ENCODE measurements around the gene CAMK2D. TPM values are rescaled to one million over a fixed set of nuclear protein-coding genes. Genes with fewer than 3 reads are reported as not detected.

Gene CAMK2D
- total RNA-seq, 1 donor from 2014 or later, result 58.4 TPM

- Mint-ChIP-seq H3K36me3 (ENCODE audit: low read depth) (peaks cover 32% of the 10 kb centered on the region), H3K27me3 (ENCODE audit: low read depth) (no peaks in the 10 kb centered on the region), H3K4me3 (ENCODE audit: low read depth) (no peak overlapping the region), H3K4me1 (ENCODE audit: low read depth) (peaks cover 13% of the 10 kb centered on the region), H3K27ac (no peak overlapping the region), H3K9me3 (no peaks in the 10 kb centered on the region)
- no peak for DNase-seq (ENCODE audit: low spot score)
- intact Hi-C loops (cut with micrococcal nuclease), result no loop called here
Measured at GRCh38 chr4:113666386-113667114, 95.0 kb downstream of the CAMK2D start.

DNA sequence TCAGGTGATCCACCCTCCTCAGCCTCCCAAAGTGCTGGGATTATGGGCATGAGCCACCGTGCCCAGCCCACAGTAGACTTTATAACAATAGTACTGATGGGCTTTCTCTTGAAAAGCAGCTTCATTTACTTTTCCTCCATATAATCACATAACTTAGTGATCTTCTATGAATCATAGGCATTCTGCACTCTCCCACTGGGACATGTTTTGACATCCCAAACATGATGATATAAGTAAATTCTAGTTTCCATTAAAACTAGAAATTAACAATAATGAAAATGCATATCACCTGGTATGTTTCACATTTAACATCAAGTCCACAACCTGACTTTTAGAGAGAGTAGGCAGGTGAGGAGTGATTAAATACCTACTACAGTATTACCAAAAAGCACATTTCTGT is 96.5 kb downstream of the CAMK2D start:
- H3K27ac Mint-ChIP-seq, result no peak overlapping the region
- H3K9me3 Mint-ChIP-seq, result no peaks in the 10 kb centered on the region
- H3K4me3 Mint-ChIP-seq (ENCODE audit: low read depth), result no peak overlapping the region

DNA sequence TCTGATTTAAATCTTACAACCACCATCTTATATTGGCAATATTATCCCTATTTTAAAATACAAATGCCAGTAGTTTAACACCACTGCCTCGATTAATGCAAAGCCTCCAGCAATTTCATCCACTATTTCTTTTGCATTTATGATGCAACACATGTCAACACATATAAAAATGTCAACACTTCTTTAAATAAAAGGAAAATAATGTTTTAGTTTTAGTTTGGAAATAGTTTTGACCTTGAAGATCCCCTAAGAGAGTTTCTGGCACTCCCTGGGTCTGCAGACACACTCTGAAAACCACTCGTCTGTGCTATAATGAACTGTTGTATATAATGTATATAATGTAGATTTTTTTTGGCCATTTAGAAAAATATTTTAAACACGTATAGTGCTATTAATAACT is 99.0 kb downstream of the CAMK2D start:
- no peak for DNase-seq (ENCODE audit: low spot score)
- no peak overlapping the region for H3K4me3 Mint-ChIP-seq (ENCODE audit: low read depth)
- peaks cover 40% of the 10 kb centered on the region for H3K36me3 Mint-ChIP-seq (ENCODE audit: low read depth)
- H3K9me3 Mint-ChIP-seq, result peaks cover 8% of the 10 kb centered on the region
- H3K27ac Mint-ChIP-seq, result no peak overlapping the region
- no peaks in the 10 kb centered on the region for H3K27me3 Mint-ChIP-seq (ENCODE audit: low read depth)
- intact Hi-C loops (cut with micrococcal nuclease), result no loop called here
- H3K4me1 Mint-ChIP-seq (ENCODE audit: low read depth), result peaks cover 30% of the 10 kb centered on the region

More for the DNA sequence above, 96.5 kb downstream of the CAMK2D start:
- intact Hi-C loops (cut with micrococcal nuclease), result no loop called here
- no peak for DNase-seq (ENCODE audit: low spot score)
- no peaks in the 10 kb centered on the region for H3K27me3 Mint-ChIP-seq (ENCODE audit: low read depth)
- peaks cover 10% of the 10 kb centered on the region for H3K4me1 Mint-ChIP-seq (ENCODE audit: low read depth)
- H3K36me3 Mint-ChIP-seq (ENCODE audit: low read depth), result peaks cover 33% of the 10 kb centered on the region

DNA sequence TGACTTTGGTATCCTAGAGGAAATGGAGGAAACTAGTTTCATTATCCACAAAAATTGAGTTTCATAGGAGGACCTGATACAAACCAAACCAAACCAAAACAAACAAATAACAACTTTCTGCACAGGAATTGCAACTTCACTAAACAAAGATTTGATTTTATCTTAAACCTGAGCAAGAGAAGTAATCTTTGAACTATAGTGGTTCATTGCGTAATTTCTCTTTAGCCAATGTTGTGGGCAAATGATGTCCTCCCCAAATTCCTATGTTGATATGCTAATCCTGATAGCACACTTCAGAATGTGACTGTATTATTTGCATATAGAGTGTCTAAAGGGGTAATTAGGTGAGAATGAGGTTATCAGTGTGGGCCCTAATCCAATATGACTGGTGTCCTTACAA is 102.4 kb downstream of the CAMK2D start:
- Mint-ChIP-seq H3K27me3 (ENCODE audit: low read depth) (no peaks in the 10 kb centered on the region), H3K9me3 (peaks cover 8% of the 10 kb centered on the region), H3K27ac (no peak overlapping the region), H3K4me3 (ENCODE audit: low read depth) (no peak overlapping the region), H3K36me3 (ENCODE audit: low read depth) (peaks cover 41% of the 10 kb centered on the region), H3K4me1 (ENCODE audit: low read depth) (peaks cover 28% of the 10 kb centered on the region)
- intact Hi-C loops (cut with micrococcal nuclease), result no loop called here
- no peak for DNase-seq (ENCODE audit: low spot score)

- no peak overlapping the region for H3K27ac Mint-ChIP-seq
- peaks cover 33% of the 10 kb centered on the region for H3K4me1 Mint-ChIP-seq (ENCODE audit: low read depth)
- H3K4me3 Mint-ChIP-seq (ENCODE audit: low read depth), result no peak overlapping the region
- H3K9me3 Mint-ChIP-seq, result peaks cover 8% of the 10 kb centered on the region
- intact Hi-C loops (cut with micrococcal nuclease), result no loop called here
- no peak for DNase-seq (ENCODE audit: low spot score)
- H3K36me3 Mint-ChIP-seq (ENCODE audit: low read depth), result peaks cover 35% of the 10 kb centered on the region
- no peaks in the 10 kb centered on the region for H3K27me3 Mint-ChIP-seq (ENCODE audit: low read depth)
Measured at GRCh38 chr4:113657586-113658233, 103.8 kb downstream of the CAMK2D start.

GRCh38 chr4:113653871-113654270 is 107.7 kb downstream of the CAMK2D start:
- Mint-ChIP-seq H3K9me3 (peaks cover 6% of the 10 kb centered on the region), H3K27ac (no peak overlapping the region), H3K36me3 (ENCODE audit: low read depth) (peaks cover 45% of the 10 kb centered on the region), H3K4me3 (ENCODE audit: low read depth) (no peak overlapping the region), H3K4me1 (ENCODE audit: low read depth) (peaks cover 28% of the 10 kb centered on the region), H3K27me3 (ENCODE audit: low read depth) (no peaks in the 10 kb centered on the region)
- no peak for DNase-seq (ENCODE audit: low spot score)
- intact Hi-C loops (cut with micrococcal nuclease), result no loop called here

GRCh38 chr4:113646442-113646822 is 115.1 kb downstream of the CAMK2D start:
- intact Hi-C loops (cut with micrococcal nuclease), result no loop called here
- Mint-ChIP-seq H3K9me3 (no peaks in the 10 kb centered on the region), H3K4me3 (ENCODE audit: low read depth) (no peak overlapping the region), H3K36me3 (ENCODE audit: low read depth) (peaks cover 49% of the 10 kb centered on the region), H3K27me3 (ENCODE audit: low read depth) (no peaks in the 10 kb centered on the region), H3K4me1 (ENCODE audit: low read depth) (peaks cover 22% of the 10 kb centered on the region), H3K27ac (no peak overlapping the region)
- DNase-seq (ENCODE audit: low spot score), result no peak

DNA sequence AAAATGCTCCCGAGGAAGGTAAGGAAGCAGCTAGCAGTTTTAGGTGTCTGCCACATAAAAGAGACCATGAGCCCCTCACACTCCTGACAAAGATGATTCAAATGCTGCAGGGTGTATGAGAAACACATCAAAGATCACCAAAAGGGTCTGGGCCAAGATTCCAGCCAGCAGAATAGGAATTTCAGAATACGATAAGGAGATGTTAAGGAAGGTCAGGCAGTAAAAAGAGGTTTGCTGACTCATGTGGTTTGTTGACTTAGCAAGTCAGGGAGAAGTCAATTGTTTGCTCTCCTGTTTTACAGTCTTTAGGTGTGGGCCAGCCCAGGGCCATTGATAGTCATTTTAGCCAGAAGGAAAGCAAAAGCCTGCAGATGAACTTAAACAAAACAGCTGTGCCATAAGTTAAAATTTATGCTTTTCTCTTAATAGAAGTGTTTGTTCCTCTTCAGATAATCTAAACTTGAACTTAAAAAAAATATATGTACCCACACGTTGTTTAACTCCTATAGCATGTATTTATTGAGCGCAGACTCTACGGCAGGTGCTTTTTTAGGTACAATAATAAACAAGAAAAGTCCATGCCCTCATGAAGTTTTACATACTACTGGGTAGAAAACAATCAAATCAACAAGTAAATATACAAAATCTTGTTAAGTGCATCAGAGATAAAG is 115.6 kb downstream of the CAMK2D start:
- peaks cover 20% of the 10 kb centered on the region for H3K4me1 Mint-ChIP-seq (ENCODE audit: low read depth)
- intact Hi-C loops (cut with micrococcal nuclease), result no loop called here
- H3K36me3 Mint-ChIP-seq (ENCODE audit: low read depth), result peaks cover 47% of the 10 kb centered on the region
- no peak overlapping the region for H3K4me3 Mint-ChIP-seq (ENCODE audit: low read depth)
- no peak for DNase-seq (ENCODE audit: low spot score)
- H3K27me3 Mint-ChIP-seq (ENCODE audit: low read depth), result no peaks in the 10 kb centered on the region
- H3K9me3 Mint-ChIP-seq, result no peaks in the 10 kb centered on the region
- no peak overlapping the region for H3K27ac Mint-ChIP-seq

GRCh38 chr4:113645288-113645687 is 116.2 kb downstream of the CAMK2D start:
- no peak overlapping the region for H3K4me3 Mint-ChIP-seq (ENCODE audit: low read depth)
- DNase-seq (ENCODE audit: low spot score), result no peak
- H3K36me3 Mint-ChIP-seq (ENCODE audit: low read depth), result peaks cover 48% of the 10 kb centered on the region
- peaks cover 26% of the 10 kb centered on the region for H3K4me1 Mint-ChIP-seq (ENCODE audit: low read depth)
- H3K27ac Mint-ChIP-seq, result no peak overlapping the region
- intact Hi-C loops (cut with micrococcal nuclease), result no loop called here
- H3K27me3 Mint-ChIP-seq (ENCODE audit: low read depth), result no peaks in the 10 kb centered on the region
- no peaks in the 10 kb centered on the region for H3K9me3 Mint-ChIP-seq

DNA sequence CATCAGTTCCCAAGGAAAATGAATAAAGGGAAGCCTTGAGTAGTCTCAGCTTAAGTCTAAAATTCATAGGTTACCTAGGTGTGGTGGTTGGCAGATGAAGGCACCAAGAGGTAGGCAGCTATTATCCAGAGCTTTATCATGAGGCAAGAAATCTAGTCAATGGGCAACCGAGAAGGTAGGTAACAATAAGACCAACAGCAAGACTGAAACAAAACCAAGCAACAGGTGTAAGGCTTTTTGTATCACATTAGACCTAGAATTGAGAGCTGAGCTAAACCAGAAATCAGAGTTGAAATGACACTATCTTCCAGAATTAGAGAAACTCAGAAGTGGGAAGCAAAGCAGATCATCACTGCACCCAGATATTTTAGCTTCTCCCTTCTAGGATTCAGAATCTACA is 117.1 kb downstream of the CAMK2D start:
- intact Hi-C loops (cut with micrococcal nuclease), result no loop called here
- H3K4me1 Mint-ChIP-seq (ENCODE audit: low read depth), result peaks cover 34% of the 10 kb centered on the region
- H3K27ac Mint-ChIP-seq, result no peak overlapping the region
- H3K4me3 Mint-ChIP-seq (ENCODE audit: low read depth), result no peak overlapping the region
- no peak for DNase-seq (ENCODE audit: low spot score)
- H3K27me3 Mint-ChIP-seq (ENCODE audit: low read depth), result no peaks in the 10 kb centered on the region
- H3K36me3 Mint-ChIP-seq (ENCODE audit: low read depth), result peaks cover 49% of the 10 kb centered on the region
- H3K9me3 Mint-ChIP-seq, result no peaks in the 10 kb centered on the region

- Mint-ChIP-seq H3K27ac (no peak overlapping the region), H3K4me3 (ENCODE audit: low read depth) (no peak overlapping the region), H3K36me3 (ENCODE audit: low read depth) (peaks cover 46% of the 10 kb centered on the region), H3K4me1 (ENCODE audit: low read depth) (peaks cover 40% of the 10 kb centered on the region), H3K9me3 (no peaks in the 10 kb centered on the region), H3K27me3 (ENCODE audit: low read depth) (no peaks in the 10 kb centered on the region)
- DNase-seq (ENCODE audit: low spot score), result no peak
- intact Hi-C loops (cut with micrococcal nuclease), result no loop called here
Measured at GRCh38 chr4:113643505-113643904, 118.0 kb downstream of the CAMK2D start.

DNA sequence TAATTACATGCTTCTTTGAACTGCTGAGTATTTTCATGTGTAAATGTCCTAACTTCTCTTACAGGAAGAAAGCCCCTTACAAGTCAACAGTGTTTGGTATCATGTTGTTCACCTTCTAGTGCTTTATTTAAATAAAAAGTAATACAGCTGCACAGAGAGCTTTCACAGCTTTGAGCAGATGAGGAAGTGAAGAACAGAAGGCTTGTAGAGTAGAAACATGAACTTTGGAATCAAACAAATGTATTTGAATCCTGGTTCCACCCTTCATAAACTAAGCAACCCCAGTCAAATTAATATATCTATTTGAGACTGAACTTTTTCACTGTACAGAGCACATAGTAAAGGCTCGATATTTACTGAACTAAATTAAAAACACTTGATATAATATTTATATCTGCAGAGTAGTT is 120.5 kb downstream of the CAMK2D start:
- intact Hi-C loops (cut with micrococcal nuclease), result no loop called here
- Mint-ChIP-seq H3K4me3 (ENCODE audit: low read depth) (no peak overlapping the region), H3K4me1 (ENCODE audit: low read depth) (peaks cover 54% of the 10 kb centered on the region), H3K9me3 (no peaks in the 10 kb centered on the region), H3K27ac (no peak overlapping the region), H3K36me3 (ENCODE audit: low read depth) (peaks cover 48% of the 10 kb centered on the region), H3K27me3 (ENCODE audit: low read depth) (no peaks in the 10 kb centered on the region)
- no peak for DNase-seq (ENCODE audit: low spot score)

DNA sequence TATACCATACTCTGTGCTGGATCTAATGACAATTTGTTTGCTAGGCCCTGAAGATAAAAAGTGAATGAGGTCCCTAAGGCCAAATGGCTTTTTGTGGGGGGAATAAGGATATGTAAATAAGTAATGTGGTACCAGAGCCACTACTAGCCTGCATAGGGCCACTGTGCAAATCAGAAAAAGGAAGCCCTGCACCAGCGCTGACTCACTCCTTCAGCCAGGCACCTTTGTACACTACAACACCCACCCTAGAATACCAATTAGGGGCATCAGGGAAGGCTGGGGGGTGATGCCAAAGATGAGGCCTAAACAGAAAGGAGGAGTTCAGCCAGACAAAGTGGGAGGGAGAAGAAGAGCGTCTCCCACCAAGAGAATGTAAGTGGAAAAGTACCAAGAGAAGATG is 122.2 kb downstream of the CAMK2D start:
- H3K27me3 Mint-ChIP-seq (ENCODE audit: low read depth), result no peaks in the 10 kb centered on the region
- H3K27ac Mint-ChIP-seq, result no peak overlapping the region
- DNase-seq (ENCODE audit: low spot score), result no peak
- no peaks in the 10 kb centered on the region for H3K9me3 Mint-ChIP-seq
- intact Hi-C loops (cut with micrococcal nuclease), result no loop called here
- peaks cover 45% of the 10 kb centered on the region for H3K36me3 Mint-ChIP-seq (ENCODE audit: low read depth)
- H3K4me3 Mint-ChIP-seq (ENCODE audit: low read depth), result no peak overlapping the region
- peaks cover 48% of the 10 kb centered on the region for H3K4me1 Mint-ChIP-seq (ENCODE audit: low read depth)

Data from activated T-helper 2 cell treated with anti-CD3 and anti-CD28 coated beads, Interferon-gamma antibody, Interleukin-2, Interleukin-4, amounts not matched to agents 10 μg/mL and 5 μg/mL and 100 μg/mL, durations not matched to agents 14 hours and 24 hours and 36 hours (primary cell).